Activated CD4-positive, alpha-beta memory T cell treated with anti-CD3 and anti-CD28 coated beads for 36 hours (primary cell): ENCODE results near the gene FLYWCH2. TPM values are rescaled to one million over a fixed set of nuclear protein-coding genes. Genes with fewer than 3 reads are reported as not detected.

Experiments
- CTCF ChIA-PET: fragments of 350-600 bp; sonication (Branson Sonifier 250); formaldehyde crosslinking; loops from one replicate; lab custom pipeline; 2021; ENCODE audit warnings: antibody characterized with exemption, inconsistent platforms; lab: Charles Lee
- POLR2A ChIA-PET: fragments of 350-600 bp; sonication (Branson Sonifier 250); formaldehyde crosslinking; loops from one replicate; lab custom pipeline; 2021; ENCODE audit warnings: antibody characterized with exemption; lab: Charles Lee
- DNase-seq: peaks from one replicate; pipeline ENCODE4 v3.0.0-alpha.2; 2020
- H3K27ac Mint-ChIP-seq: one replicate; pipeline ENCODE4 v1.8.0; 2021; ENCODE audit warnings: mixed read lengths
- H3K27me3 Mint-ChIP-seq: one replicate; pipeline ENCODE4 v1.8.0; 2021; ENCODE audit warnings: mixed read lengths
- H3K36me3 Mint-ChIP-seq: one replicate; pipeline ENCODE4 v1.8.0; 2021; ENCODE audit warnings: mixed read lengths
- H3K4me1 Mint-ChIP-seq: one replicate; pipeline ENCODE4 v1.8.0; 2021; ENCODE audit warnings: low read depth, mixed read lengths
- H3K4me3 Mint-ChIP-seq: one replicate; pipeline ENCODE4 v1.8.0; 2021; ENCODE audit warnings: mild to moderate bottlenecking, mixed read lengths
- H3K9me3 Mint-ChIP-seq: one replicate; pipeline ENCODE4 v1.8.0; 2021; ENCODE audit warnings: mixed read lengths
- intact Hi-C: fragments of 100-400 bp; cut with micrococcal nuclease; formaldehyde crosslinking; loops from one replicate; pipeline ENCODE4 v1.15.1; 2023
- total RNA-seq, 2 experiments: library from RNA; stranded (reverse); gene quantifications; one replicate each; pipeline ENCODE4 v1.2.3, GENCODE V29; 2021

Gene FLYWCH2
- total RNA-seq, 2 experiments from 2014 or later = 19.1 to 19.4 TPM

- no peak for DNase-seq
- ChIA-PET POLR2A (no interaction called here), CTCF (no interaction called here)
- no peak overlapping the region for H3K4me3 Mint-ChIP-seq
- H3K27ac Mint-ChIP-seq = no peak overlapping the region
- H3K36me3 Mint-ChIP-seq = no peaks in the 10 kb centered on the region
- H3K27me3 Mint-ChIP-seq = no peaks in the 10 kb centered on the region
- H3K4me1 Mint-ChIP-seq = no peaks in the 10 kb centered on the region
- intact Hi-C loops = no loop called here
- no peaks in the 10 kb centered on the region for H3K9me3 Mint-ChIP-seq
Observed at GRCh38 chr16:2896480-2897010, 13.5 kb downstream of the FLYWCH2 start.

GRCh38 chr16:2897110-2897509, 14.1 kb downstream of the FLYWCH2 start:
- ChIA-PET POLR2A (no interaction called here), CTCF (no interaction called here)
- H3K27ac Mint-ChIP-seq = no peak overlapping the region
- no peaks in the 10 kb centered on the region for H3K4me1 Mint-ChIP-seq
- no peak for DNase-seq
- no peaks in the 10 kb centered on the region for H3K36me3 Mint-ChIP-seq
- no peak overlapping the region for H3K4me3 Mint-ChIP-seq
- no peaks in the 10 kb centered on the region for H3K27me3 Mint-ChIP-seq
- no peaks in the 10 kb centered on the region for H3K9me3 Mint-ChIP-seq
- intact Hi-C loops = no loop called here

DNA sequence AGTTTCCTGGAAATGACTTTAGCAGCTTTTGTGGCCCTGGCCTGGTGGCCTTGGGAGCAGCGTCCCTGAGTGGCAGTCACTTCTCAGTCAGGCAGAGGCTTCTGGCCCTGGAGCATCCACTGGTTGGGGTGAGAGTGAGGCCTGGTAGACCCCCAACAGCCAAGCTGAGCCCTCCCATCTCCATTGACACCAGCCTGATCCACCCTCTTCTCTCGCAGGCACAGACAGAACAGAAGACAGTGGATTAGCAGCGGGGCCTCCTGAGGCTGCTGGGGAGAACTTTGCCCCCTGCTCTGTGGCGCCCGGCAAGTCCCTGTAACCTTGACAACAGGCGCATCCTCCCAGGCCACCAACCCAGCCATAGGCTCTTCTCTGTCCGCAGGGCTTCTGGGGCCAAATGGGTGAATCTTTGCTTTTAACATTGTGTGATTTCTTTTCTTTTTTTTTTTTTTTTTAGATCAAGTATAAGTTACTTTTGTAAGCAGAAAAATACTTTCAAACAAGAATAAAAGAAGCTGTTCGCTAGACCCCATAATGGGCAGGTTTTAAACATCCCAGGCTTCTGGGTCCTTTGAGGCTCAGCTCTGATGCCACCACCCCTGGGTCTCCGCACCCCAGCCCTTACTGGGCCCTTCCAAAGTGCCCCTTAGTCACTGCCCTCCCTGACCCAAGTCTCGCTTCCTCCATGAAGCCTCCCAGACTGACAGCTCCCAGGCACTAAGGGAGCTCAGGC, 16.0 kb downstream of the FLYWCH2 start:
- DNase-seq = no peak
- Mint-ChIP-seq H3K27ac (no peak overlapping the region), H3K4me1 (peaks cover 3% of the 10 kb centered on the region), H3K27me3 (no peaks in the 10 kb centered on the region), H3K4me3 (no peak overlapping the region), H3K9me3 (no peaks in the 10 kb centered on the region), H3K36me3 (no peaks in the 10 kb centered on the region)
- CTCF ChIA-PET = interaction anchor here (0.5 to 1.4 kb wide), 4 partner anchors 11 to 60 kb away, joined by 3 to 5 read pairs (median 4); no protein-coding TSS in a partner anchor
- POLR2A ChIA-PET = no interaction called here
- intact Hi-C loops = no loop called here

GRCh38 chr16:2899564-2900072, 16.6 kb downstream of the FLYWCH2 start:
- no peak overlapping the region for H3K27ac Mint-ChIP-seq

DNA sequence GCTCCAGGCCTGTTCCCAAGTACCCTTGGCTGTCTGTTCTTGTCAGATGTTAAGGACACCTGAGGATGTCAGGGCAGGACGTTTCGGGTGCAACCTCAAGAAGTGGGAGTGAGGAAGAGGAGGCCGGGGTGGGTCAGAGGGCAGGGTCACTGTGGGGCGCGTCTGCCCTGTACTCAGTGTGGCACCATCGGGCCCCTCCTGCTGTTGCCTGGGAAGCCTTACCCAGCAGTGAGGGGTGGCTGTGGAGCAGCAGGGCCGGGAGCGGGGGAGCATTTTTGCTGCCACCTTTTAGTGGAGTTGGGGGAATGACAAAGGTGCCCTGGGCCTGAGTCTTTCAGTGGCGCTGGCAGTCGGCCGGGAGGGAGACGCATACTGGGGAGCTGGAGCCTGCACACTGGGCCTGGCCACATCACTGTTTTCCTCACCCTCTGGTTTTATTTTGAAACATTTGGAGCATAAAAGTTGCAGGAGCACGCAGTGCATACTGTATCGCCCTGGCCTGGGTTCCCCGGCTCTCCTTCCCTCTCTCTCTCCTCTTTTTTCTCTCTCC, 17.6 kb downstream of the FLYWCH2 start:
- intact Hi-C loops = no loop called here
- Mint-ChIP-seq H3K4me1 (peaks cover 5% of the 10 kb centered on the region), H3K9me3 (no peaks in the 10 kb centered on the region), H3K4me3 (no peak overlapping the region), H3K27me3 (no peaks in the 10 kb centered on the region), H3K27ac (no peak overlapping the region), H3K36me3 (no peaks in the 10 kb centered on the region)
- no peak for DNase-seq
- ChIA-PET CTCF (no interaction called here), POLR2A (no interaction called here)

More at GRCh38 chr16:2899564-2900072, 16.6 kb downstream of the FLYWCH2 start:
- Mint-ChIP-seq H3K4me1 (peaks cover 5% of the 10 kb centered on the region), H3K36me3 (no peaks in the 10 kb centered on the region), H3K4me3 (no peak overlapping the region), H3K27me3 (no peaks in the 10 kb centered on the region), H3K9me3 (no peaks in the 10 kb centered on the region)
- POLR2A ChIA-PET = interaction anchor here (0.5 kb wide), 1 partner anchor 250 kb away, joined by 3 read pairs; no protein-coding TSS in a partner anchor
- CTCF ChIA-PET = interaction anchor here (1.1 to 1.4 kb wide), 2 partner anchors 10 to 60 kb away, joined by 3 to 4 read pairs; no protein-coding TSS in a partner anchor
- DNase-seq = no peak
- intact Hi-C loops = no loop called here

GRCh38 chr16:2902337-2903130, 19.5 kb downstream of the FLYWCH2 start:
- ChIA-PET POLR2A (no interaction called here), CTCF (interaction anchor here (0.8 to 1.9 kb wide), 7 partner anchors 9 to 63 kb away, joined by 3 to 8 read pairs (median 4); partner anchors contain the start of genes FLYWCH1 and FLYWCH2)
- Mint-ChIP-seq H3K27me3 (no peaks in the 10 kb centered on the region), H3K4me3 (no peak overlapping the region), H3K27ac (no peak overlapping the region), H3K36me3 (no peaks in the 10 kb centered on the region), H3K9me3 (no peaks in the 10 kb centered on the region), H3K4me1 (peaks cover 16% of the 10 kb centered on the region)
- DNase-seq = no peak
- intact Hi-C loops = no loop called here

- Mint-ChIP-seq H3K27me3 (no peaks in the 10 kb centered on the region), H3K9me3 (no peaks in the 10 kb centered on the region), H3K36me3 (no peaks in the 10 kb centered on the region), H3K4me1 (peaks cover 16% of the 10 kb centered on the region), H3K27ac (peak overlapping the region; percentile 85), H3K4me3 (peak overlapping the region; percentile 97)
- intact Hi-C loops = loop anchor here (1.0 to 2.0 kb wide), 2 partner anchors 14 to 23 kb away; no protein-coding TSS in a partner anchor
- ChIA-PET CTCF (interaction anchor here (1.3 to 1.9 kb wide), 4 partner anchors 15 to 36 kb away, joined by 3 to 8 read pairs (median 6); no protein-coding TSS in a partner anchor), POLR2A (no interaction called here)
- DNase-seq = peak; percentile 89
Observed at GRCh38 chr16:2904100-2904921, 21.3 kb downstream of the FLYWCH2 start.

GRCh38 chr16:2904922-2905240, 21.9 kb downstream of the FLYWCH2 start:
- H3K27me3 Mint-ChIP-seq = no peaks in the 10 kb centered on the region
- peaks cover 16% of the 10 kb centered on the region for H3K4me1 Mint-ChIP-seq
- ChIA-PET POLR2A (interaction anchor here (1.6 kb wide), 1 partner anchor 22 kb away, joined by 5 read pairs; the partner anchor contains the start of gene FLYWCH2), CTCF (interaction anchor here (1.1 to 2.7 kb wide), 3 partner anchors 22 to 66 kb away, joined by 4 to 12 read pairs (median 7); partner anchors contain the start of gene FLYWCH2)
- no peak for DNase-seq
- no peaks in the 10 kb centered on the region for H3K9me3 Mint-ChIP-seq
- peak overlapping the region; percentile 85 for H3K27ac Mint-ChIP-seq
- no peaks in the 10 kb centered on the region for H3K36me3 Mint-ChIP-seq
- intact Hi-C loops = loop anchor here (1.0 to 5.0 kb wide), 5 partner anchors 8 to 77 kb away; partner anchors contain the start of gene PKMYT1
- peak overlapping the region; percentile 97 for H3K4me3 Mint-ChIP-seq

DNA sequence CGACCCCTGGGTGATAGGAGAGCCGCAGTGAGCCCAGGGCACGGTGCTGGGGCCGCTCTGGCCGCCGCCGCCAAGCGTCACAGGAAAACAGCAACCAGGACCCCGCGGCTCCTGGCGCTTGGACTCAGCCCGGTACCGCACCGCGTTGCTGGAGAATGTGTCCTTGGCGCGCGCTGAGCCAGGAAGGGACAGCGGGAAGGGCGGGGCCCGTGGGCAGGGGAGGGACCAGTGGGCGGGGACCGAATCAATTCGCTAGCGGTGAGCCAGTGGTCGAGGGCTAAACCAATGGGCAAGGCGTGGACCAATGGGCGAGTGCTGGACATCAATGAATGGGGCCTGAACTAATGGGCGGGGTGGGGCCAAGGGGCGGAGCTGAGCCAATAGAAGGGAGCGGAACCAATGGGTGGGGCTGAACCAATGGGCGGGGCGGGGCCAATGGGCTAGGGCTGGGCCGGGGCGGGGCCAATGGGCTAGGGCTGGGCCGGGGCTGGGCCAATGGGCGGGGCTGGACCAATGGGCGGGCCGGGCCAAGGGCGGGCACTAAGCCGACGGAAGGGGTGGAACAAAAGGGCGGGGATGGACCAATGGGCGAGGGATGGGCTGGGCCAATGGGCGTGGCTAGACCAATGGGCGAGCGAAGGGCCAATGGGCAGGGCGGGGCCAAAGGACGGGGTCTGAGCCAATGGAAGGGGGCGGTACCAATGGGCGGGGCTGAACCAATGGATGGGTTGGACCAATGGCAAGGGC, 22.4 kb downstream of the FLYWCH2 start:
- ChIA-PET CTCF (interaction anchor here (1.1 to 2.7 kb wide), 6 partner anchors 14 to 66 kb away, joined by 4 to 12 read pairs (median 6); partner anchors contain the start of gene FLYWCH2), POLR2A (interaction anchor here (1.1 to 1.6 kb wide), 2 partner anchors 14 to 22 kb away, joined by 3 to 5 read pairs; partner anchors contain the start of gene FLYWCH2)
- Mint-ChIP-seq H3K4me3 (peak overlapping the region; percentile 97), H3K36me3 (no peaks in the 10 kb centered on the region), H3K27me3 (no peaks in the 10 kb centered on the region), H3K27ac (peak overlapping the region; percentile 62), H3K4me1 (peaks cover 16% of the 10 kb centered on the region), H3K9me3 (no peaks in the 10 kb centered on the region)
- DNase-seq = peak; percentile 99
- intact Hi-C loops = loop anchor here (1.0 to 5.0 kb wide), 4 partner anchors 8 to 77 kb away; partner anchors contain the start of gene PKMYT1

GRCh38 chr16:2905988-2906387, 23.0 kb downstream of the FLYWCH2 start:
- intact Hi-C loops = loop anchor here (1.0 to 5.0 kb wide), 4 partner anchors 7 to 76 kb away; partner anchors contain the start of gene PKMYT1
- peaks cover 16% of the 10 kb centered on the region for H3K4me1 Mint-ChIP-seq
- CTCF ChIA-PET = interaction anchor here (1.1 to 2.7 kb wide), 6 partner anchors 13 to 67 kb away, joined by 4 to 12 read pairs (median 6); partner anchors contain the start of gene FLYWCH2
- H3K4me3 Mint-ChIP-seq = peak overlapping the region; percentile 71
- POLR2A ChIA-PET = interaction anchor here (1.1 to 1.6 kb wide), 2 partner anchors 14 to 23 kb away, joined by 3 to 5 read pairs; partner anchors contain the start of gene FLYWCH2
- H3K27me3 Mint-ChIP-seq = no peaks in the 10 kb centered on the region
- DNase-seq = no peak
- no peaks in the 10 kb centered on the region for H3K36me3 Mint-ChIP-seq
- H3K9me3 Mint-ChIP-seq = no peaks in the 10 kb centered on the region
- H3K27ac Mint-ChIP-seq = peak overlapping the region; percentile 51
